Measurements from ENCODE around the gene MCTS1. TPM values are rescaled to one million over a fixed set of nuclear protein-coding genes. Genes with fewer than 3 reads are reported as not detected.
"Not testable (repeated sequence)": the region's sequence is repeated elsewhere in the genome, so short reads cannot be mapped to it uniquely, and the experiment has no call there.

Gene MCTS1
- total and polyA plus RNA-seq, 9 donors, result 33.4 to 43.6 (median 38.1) TPM

GRCh38 chrX:120617996-120618630 lies 14.2 kb downstream of the MCTS1 start:
- DNase-seq, result no peak
- Histone ChIP-seq H3K27me3 (ENCODE audit: control insufficient read depth, insufficient read depth, low read length) (no peaks in the 10 kb centered on the region), H3K4me1 (ENCODE audit: control insufficient read depth, insufficient read depth, low read length) (no peaks in the 10 kb centered on the region), H3K4me3 (ENCODE audit: low read length) (no peak overlapping the region), H3K9me3 (replicated peaks; ENCODE audit: control insufficient read depth, low read depth, low read length) (no peaks in the 10 kb centered on the region), H3K27ac (ENCODE audit: low read length) (no peak overlapping the region), H3K36me3 (ENCODE audit: control insufficient read depth, insufficient read depth, low read length) (no peaks in the 10 kb centered on the region)
- 100% methylated on average over 1 of the region's 5 CpGs for WGBS (ENCODE audit: insufficient coverage)

GRCh38 chrX:120625371-120625770 lies 21.5 kb downstream of the MCTS1 start:
- H3K27me3 ChIP-seq (ENCODE audit: control insufficient read depth, insufficient read depth, low read length), result no peaks in the 10 kb centered on the region
- peak; percentile 37 for DNase-seq
- H3K9me3 ChIP-seq (replicated peaks; ENCODE audit: control insufficient read depth, low read depth, low read length), result no peaks in the 10 kb centered on the region
- no peak overlapping the region for H3K4me3 ChIP-seq (ENCODE audit: low read length)
- no peaks in the 10 kb centered on the region for H3K36me3 ChIP-seq (ENCODE audit: control insufficient read depth, insufficient read depth, low read length)
- no peak overlapping the region for H3K27ac ChIP-seq (ENCODE audit: low read length)
- WGBS (ENCODE audit: insufficient coverage), result no CpG with 5 or more reads among the region's 2 CpGs
- no peaks in the 10 kb centered on the region for H3K4me1 ChIP-seq (ENCODE audit: control insufficient read depth, insufficient read depth, low read length)

GRCh38 chrX:120629667-120630537 lies 26.0 kb downstream of the MCTS1 start, which contains the start of gene C1GALT1C1:
Gene C1GALT1C1, minus strand, starts transcription at chrX:120630054. Its CDS starts 2,888 bp downstream, at chrX:120627166.
- Histone ChIP-seq H3K27ac (ENCODE audit: low read length) (peak within 1 kb of the TSS; percentile 93), H3K9me3 (replicated peaks; ENCODE audit: control insufficient read depth, low read depth, low read length) (no peaks in the 10 kb centered on the region), H3K4me3 (ENCODE audit: low read length) (peak within 1 kb of the TSS; percentile 75), H3K27me3 (ENCODE audit: control insufficient read depth, insufficient read depth, low read length) (no peaks in the 10 kb centered on the region), H3K4me1 (ENCODE audit: control insufficient read depth, insufficient read depth, low read length) (no peaks in the 10 kb centered on the region), H3K36me3 (ENCODE audit: control insufficient read depth, insufficient read depth, low read length) (no peaks in the 10 kb centered on the region)
- WGBS (ENCODE audit: insufficient coverage), result 29% methylated on average over 65 of the region's 68 CpGs
- DNase-seq, result peak; percentile 96

GRCh38 chrX:120638619-120639018 lies 34.7 kb downstream of the MCTS1 start:
- Histone ChIP-seq H3K36me3 (ENCODE audit: control insufficient read depth, insufficient read depth, low read length) (no peaks in the 10 kb centered on the region), H3K27me3 (ENCODE audit: control insufficient read depth, insufficient read depth, low read length) (no peaks in the 10 kb centered on the region), H3K4me1 (ENCODE audit: control insufficient read depth, insufficient read depth, low read length) (no peaks in the 10 kb centered on the region), H3K27ac (ENCODE audit: low read length) (no peak overlapping the region), H3K4me3 (ENCODE audit: low read length) (no peak overlapping the region), H3K9me3 (replicated peaks; ENCODE audit: control insufficient read depth, low read depth, low read length) (no peaks in the 10 kb centered on the region)
- DNase-seq, result no peak
- WGBS (ENCODE audit: insufficient coverage), result no CpG with 5 or more reads among the region's 4 CpGs

- no peak overlapping the region for H3K4me3 ChIP-seq (ENCODE audit: low read length)
- WGBS (ENCODE audit: insufficient coverage), result no CpG with 5 or more reads among the region's 2 CpGs
- no peaks in the 10 kb centered on the region for H3K27me3 ChIP-seq (ENCODE audit: control insufficient read depth, insufficient read depth, low read length)
- no peaks in the 10 kb centered on the region for H3K36me3 ChIP-seq (ENCODE audit: control insufficient read depth, insufficient read depth, low read length)
- H3K27ac ChIP-seq (ENCODE audit: low read length), result no peak overlapping the region
- H3K9me3 ChIP-seq (replicated peaks; ENCODE audit: control insufficient read depth, low read depth, low read length), result no peaks in the 10 kb centered on the region
- H3K4me1 ChIP-seq (ENCODE audit: control insufficient read depth, insufficient read depth, low read length), result no peaks in the 10 kb centered on the region
- no peak for DNase-seq
Measured at GRCh38 chrX:120642871-120643270, 39.0 kb downstream of the MCTS1 start.

GRCh38 chrX:120647127-120647526 lies 43.2 kb downstream of the MCTS1 start:
- no peak for DNase-seq
- H3K9me3 ChIP-seq (replicated peaks; ENCODE audit: control insufficient read depth, low read depth, low read length), result no peaks in the 10 kb centered on the region
- no peaks in the 10 kb centered on the region for H3K27me3 ChIP-seq (ENCODE audit: control insufficient read depth, insufficient read depth, low read length)
- H3K36me3 ChIP-seq (ENCODE audit: control insufficient read depth, insufficient read depth, low read length), result no peaks in the 10 kb centered on the region
- no CpG with 5 or more reads among the region's 4 CpGs for WGBS (ENCODE audit: insufficient coverage)
- no peak overlapping the region for H3K4me3 ChIP-seq (ENCODE audit: low read length)
- no peaks in the 10 kb centered on the region for H3K4me1 ChIP-seq (ENCODE audit: control insufficient read depth, insufficient read depth, low read length)
- H3K27ac ChIP-seq (ENCODE audit: low read length), result no peak overlapping the region

- no CpG with 5 or more reads among the region's 1 CpG for WGBS (ENCODE audit: insufficient coverage)
- H3K4me1 ChIP-seq (ENCODE audit: control insufficient read depth, insufficient read depth, low read length); H3K9me3 ChIP-seq (replicated peaks; ENCODE audit: control insufficient read depth, low read depth, low read length); H3K27ac ChIP-seq (ENCODE audit: low read length); H3K27me3 ChIP-seq (ENCODE audit: control insufficient read depth, insufficient read depth, low read length); H3K36me3 ChIP-seq (ENCODE audit: control insufficient read depth, insufficient read depth, low read length); H3K4me3 ChIP-seq (ENCODE audit: low read length); DNase-seq: not testable (repeated sequence)
Measured at GRCh38 chrX:120652256-120652655, 48.4 kb downstream of the MCTS1 start.

GRCh38 chrX:120653000-120653399 lies 49.1 kb downstream of the MCTS1 start:
- Histone ChIP-seq H3K27ac (ENCODE audit: low read length) (no peak overlapping the region), H3K4me3 (ENCODE audit: low read length) (no peak overlapping the region), H3K4me1 (ENCODE audit: control insufficient read depth, insufficient read depth, low read length) (no peaks in the 10 kb centered on the region), H3K36me3 (ENCODE audit: control insufficient read depth, insufficient read depth, low read length) (no peaks in the 10 kb centered on the region), H3K9me3 (replicated peaks; ENCODE audit: control insufficient read depth, low read depth, low read length) (no peaks in the 10 kb centered on the region), H3K27me3 (ENCODE audit: control insufficient read depth, insufficient read depth, low read length) (no peaks in the 10 kb centered on the region)
- no peak for DNase-seq
- no CpG with 5 or more reads among the region's 3 CpGs for WGBS (ENCODE audit: insufficient coverage)

- Histone ChIP-seq H3K27me3 (ENCODE audit: control insufficient read depth, insufficient read depth, low read length) (no peaks in the 10 kb centered on the region), H3K9me3 (replicated peaks; ENCODE audit: control insufficient read depth, low read depth, low read length) (no peaks in the 10 kb centered on the region), H3K27ac (ENCODE audit: low read length) (no peak overlapping the region), H3K4me1 (ENCODE audit: control insufficient read depth, insufficient read depth, low read length) (no peaks in the 10 kb centered on the region), H3K4me3 (ENCODE audit: low read length) (no peak overlapping the region), H3K36me3 (ENCODE audit: control insufficient read depth, insufficient read depth, low read length) (no peaks in the 10 kb centered on the region)
- no CpG with 5 or more reads among the region's 6 CpGs for WGBS (ENCODE audit: insufficient coverage)
- no peak for DNase-seq
Measured at GRCh38 chrX:120660637-120661036, 56.7 kb downstream of the MCTS1 start.
